Fibroblast of lung (primary cell): Measurements from ENCODE around the gene ARFGEF2. TPM values are rescaled to one million over a fixed set of nuclear protein-coding genes. Genes with fewer than 3 reads are reported as not detected.

Experiments
- DNase-seq, 2 donors: peaks; one replicate each; pipeline versions ENCODE4 v3.0.0 to v3.0.0-alpha.2; 2010; ENCODE audit warnings: low read depth in 2 of 2
- H2AFZ ChIP-seq: 2 replicates; pipeline ENCODE4 v1.5.1; 2012; ENCODE audit warnings: low read length, control low read depth, inconsistent platforms
- H3K27ac ChIP-seq: 2 replicates; pipeline ENCODE4 v1.5.1; 2011; ENCODE audit warnings: low read length, control low read depth; ENCODE audit not compliant: insufficient read depth
- H3K27me3 ChIP-seq: 2 replicates; pipeline ENCODE4 v1.5.1; 2011; ENCODE audit warnings: mild to moderate bottlenecking, low read length; ENCODE audit not compliant: control insufficient read depth, insufficient read depth
- H3K36me3 ChIP-seq: 2 replicates; pipeline ENCODE4 v1.5.1; 2011; ENCODE audit warnings: low read length; ENCODE audit not compliant: control insufficient read depth, insufficient read depth
- H3K4me1 ChIP-seq: 2 replicates; pipeline ENCODE4 v1.5.1; 2011; ENCODE audit warnings: low read length; ENCODE audit not compliant: control insufficient read depth, insufficient read depth; ENCODE audit errors: extremely low read depth
- H3K4me2 ChIP-seq: 2 replicates; pipeline ENCODE4 v1.5.1; 2011; ENCODE audit warnings: low read length, control low read depth; ENCODE audit not compliant: insufficient read depth; ENCODE audit errors: extremely low read depth
- H3K4me3 ChIP-seq, 4 experiments: fragments of 200-600 bp in 1 of 4; sonication (generic) in 1 of 4; replicated peaks in 1 of 4; 2 replicates each; pipeline ENCODE4 v1.5.1; 2011 to 2016; ENCODE audit warnings: low read length in 4 of 4, low read depth in 3 of 4, mild to moderate bottlenecking in 3 of 4, control low read depth in 2 of 4, inconsistent platforms in 1 of 4, mixed read lengths in 1 of 4; ENCODE audit not compliant: insufficient read depth in 1 of 4; ENCODE audit errors: control extremely low read depth in 1 of 4
- H3K79me2 ChIP-seq: 2 replicates; pipeline ENCODE4 v1.5.1; 2012; ENCODE audit warnings: mild to moderate bottlenecking, low read length, inconsistent platforms; ENCODE audit not compliant: control insufficient read depth, insufficient read depth
- H3K9ac ChIP-seq: 2 replicates; pipeline ENCODE4 v1.5.1; 2011; ENCODE audit warnings: mild to moderate bottlenecking, low read length, control low read depth; ENCODE audit not compliant: insufficient read depth
- H3K9me3 ChIP-seq: 2 replicates; pipeline ENCODE4 v1.5.1; 2012; ENCODE audit warnings: low read depth, low read length; ENCODE audit not compliant: control insufficient read depth, insufficient read depth
- H4K20me1 ChIP-seq: 2 replicates; pipeline ENCODE4 v1.5.1; 2011; ENCODE audit warnings: low read length; ENCODE audit not compliant: control insufficient read depth, insufficient read depth; ENCODE audit errors: extremely low read depth
- EZH2 ChIP-seq: IDR thresholded peaks from 2 replicates; pipeline ENCODE4 v1.5.1; 2012; ENCODE audit warnings: low read length, control low read depth, mild to moderate bottlenecking; ENCODE audit errors: missing control alignments
- polyA plus RNA-seq, 2 donors: library from polyadenylated mRNA; depleted of rRNA in 1 of 2; stranded (reverse) in 1 of 2; unstranded in 1 of 2; fragments of >200 nt; gene quantifications; 2 replicates each; pipeline ENCODE4 v1.2.1, GENCODE V29; 2011 to 2012; ENCODE audit warnings: missing spikeins in 1 of 2
- total RNA-seq: library from RNA; depleted of rRNA; stranded (reverse); fragments of >200 nt; gene quantifications from 2 replicates; pipeline ENCODE4 v1.2.1, GENCODE V29; 2014
- TF ChIP-seq, protein P1 (sequence below), 2 donors: IDR thresholded peaks in 1 of 2; conservative IDR thresholded peaks in 1 of 2; 1 replicate in 1 of 2; 2 replicates in 1 of 2; pipeline ENCODE4 v1.5.1; 2011 to 2012; ENCODE audit warnings: low read length in 2 of 2, control low read depth in 1 of 2, inconsistent platforms in 1 of 2, low read depth in 1 of 2, mild to moderate bottlenecking in 1 of 2

Gene ARFGEF2
- total and polyA plus RNA-seq, 2 donors (not counting 1 experiment from before 2014, with no cell fraction given): 17.3 to 42.8 TPM

DNA sequence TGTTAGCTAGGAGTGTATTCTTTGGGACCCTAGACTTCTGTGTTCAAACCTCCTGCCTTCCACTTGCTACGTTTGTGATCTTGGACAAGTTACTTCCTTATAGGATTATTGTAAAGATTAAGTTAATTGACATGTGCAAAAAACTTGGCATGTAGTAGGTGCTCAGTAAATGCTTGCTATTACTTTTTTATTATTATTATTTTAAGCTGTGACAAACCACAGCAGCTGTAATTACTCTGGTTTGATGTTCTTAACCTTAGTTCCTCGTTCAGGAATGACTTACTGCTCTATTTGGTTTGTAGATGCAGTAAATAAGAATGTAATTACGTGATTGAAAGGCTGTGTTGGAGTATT lies 3.2 kb downstream of the ARFGEF2 start:
- Histone ChIP-seq H2AFZ (no peak overlapping the region), H3K4me2 (no peak overlapping the region), H4K20me1 (no peaks in the 10 kb centered on the region), H3K36me3 (no peaks in the 10 kb centered on the region), H3K9me3 (no peaks in the 10 kb centered on the region), H3K27me3 (no peaks in the 10 kb centered on the region), H3K27ac (no peak overlapping the region), H3K4me1 (no peaks in the 10 kb centered on the region), H3K79me2 (peaks cover 64% of the 10 kb centered on the region), H3K9ac (no peak overlapping the region), H3K4me3 (no peak overlapping the region)
- DNase-seq: no peak
- TF ChIP-seq, protein P1, sequence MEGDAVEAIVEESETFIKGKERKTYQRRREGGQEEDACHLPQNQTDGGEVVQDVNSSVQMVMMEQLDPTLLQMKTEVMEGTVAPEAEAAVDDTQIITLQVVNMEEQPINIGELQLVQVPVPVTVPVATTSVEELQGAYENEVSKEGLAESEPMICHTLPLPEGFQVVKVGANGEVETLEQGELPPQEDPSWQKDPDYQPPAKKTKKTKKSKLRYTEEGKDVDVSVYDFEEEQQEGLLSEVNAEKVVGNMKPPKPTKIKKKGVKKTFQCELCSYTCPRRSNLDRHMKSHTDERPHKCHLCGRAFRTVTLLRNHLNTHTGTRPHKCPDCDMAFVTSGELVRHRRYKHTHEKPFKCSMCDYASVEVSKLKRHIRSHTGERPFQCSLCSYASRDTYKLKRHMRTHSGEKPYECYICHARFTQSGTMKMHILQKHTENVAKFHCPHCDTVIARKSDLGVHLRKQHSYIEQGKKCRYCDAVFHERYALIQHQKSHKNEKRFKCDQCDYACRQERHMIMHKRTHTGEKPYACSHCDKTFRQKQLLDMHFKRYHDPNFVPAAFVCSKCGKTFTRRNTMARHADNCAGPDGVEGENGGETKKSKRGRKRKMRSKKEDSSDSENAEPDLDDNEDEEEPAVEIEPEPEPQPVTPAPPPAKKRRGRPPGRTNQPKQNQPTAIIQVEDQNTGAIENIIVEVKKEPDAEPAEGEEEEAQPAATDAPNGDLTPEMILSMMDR (conservative IDR thresholded peaks at IDR 0.05 in 1 of 2, IDR thresholded peaks at IDR 0.05 in 1 of 2; ENCODE audit: low read depth in 1 of 2, low read length in 2 of 2): no peak

DNA sequence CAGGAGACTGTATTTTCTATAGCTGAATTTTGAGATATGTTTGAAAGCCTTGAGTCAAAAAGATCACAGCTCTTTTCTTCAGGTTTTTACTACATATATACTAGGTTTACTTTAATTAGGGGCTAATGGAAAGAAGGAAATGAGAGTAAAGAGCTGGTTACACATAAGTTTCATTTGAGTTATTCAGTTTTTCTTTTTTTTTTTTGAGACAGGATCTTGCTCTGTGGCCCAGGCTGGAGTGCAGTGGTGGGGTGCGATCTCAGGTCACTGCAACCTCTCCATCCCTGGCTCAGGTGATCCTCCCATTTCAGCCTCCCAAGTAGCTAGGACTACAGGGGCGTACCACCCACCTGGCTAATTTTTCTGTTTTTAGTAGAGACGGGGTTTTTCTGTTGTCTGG lies 4.8 kb downstream of the ARFGEF2 start:
- no peaks in the 10 kb centered on the region for H3K9me3 ChIP-seq
- H3K79me2 ChIP-seq: peaks cover 79% of the 10 kb centered on the region
- no peak overlapping the region for H3K27ac ChIP-seq
- TF ChIP-seq, protein P1 (conservative IDR thresholded peaks at IDR 0.05 in 1 of 2, IDR thresholded peaks at IDR 0.05 in 1 of 2; ENCODE audit: low read depth in 1 of 2, low read length in 2 of 2): no peak
- no peak for TF ChIP-seq EZH2
- H3K9ac ChIP-seq: no peak overlapping the region
- H4K20me1 ChIP-seq: no peaks in the 10 kb centered on the region
- H2AFZ ChIP-seq: no peak overlapping the region
- H3K27me3 ChIP-seq: no peaks in the 10 kb centered on the region
- H3K4me3 ChIP-seq: no peak overlapping the region
- no peak overlapping the region for H3K4me2 ChIP-seq
- no peaks in the 10 kb centered on the region for H3K36me3 ChIP-seq
- DNase-seq: no peak
- no peaks in the 10 kb centered on the region for H3K4me1 ChIP-seq

DNA sequence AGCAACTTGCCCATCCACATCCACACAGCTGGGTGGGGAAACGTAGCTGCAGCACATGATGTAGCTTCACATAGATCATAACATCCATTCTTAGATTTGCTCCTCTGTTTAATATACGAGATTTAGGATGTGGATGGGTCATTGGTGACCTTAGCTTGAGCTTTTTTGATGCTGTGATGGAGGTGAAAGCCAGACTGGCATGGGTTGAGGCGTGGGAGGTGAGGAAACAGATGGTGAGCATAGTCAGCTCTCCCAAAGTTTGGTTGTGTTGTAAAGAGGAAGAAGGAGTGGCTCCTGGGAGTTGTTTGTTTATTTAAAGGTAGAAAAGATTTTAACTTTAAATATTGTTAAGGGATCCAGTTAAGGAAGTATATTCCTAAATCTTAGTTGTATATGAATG lies 5.3 kb downstream of the ARFGEF2 start:
- no peak for TF ChIP-seq EZH2
- TF ChIP-seq, protein P1 (conservative IDR thresholded peaks at IDR 0.05 in 1 of 2, IDR thresholded peaks at IDR 0.05 in 1 of 2; ENCODE audit: low read depth in 1 of 2, low read length in 2 of 2): no peak
- Histone ChIP-seq H3K27me3 (no peaks in the 10 kb centered on the region), H4K20me1 (no peaks in the 10 kb centered on the region), H2AFZ (no peak overlapping the region), H3K4me1 (no peaks in the 10 kb centered on the region), H3K4me2 (no peak overlapping the region), H3K27ac (no peak overlapping the region), H3K79me2 (peaks cover 82% of the 10 kb centered on the region), H3K4me3 (no peak overlapping the region), H3K9ac (no peak overlapping the region), H3K36me3 (no peaks in the 10 kb centered on the region), H3K9me3 (no peaks in the 10 kb centered on the region)
- DNase-seq: no peak
